LHCN-M2 (cell line): ENCODE results near the gene PAK6. TPM values are rescaled to one million over a fixed set of nuclear protein-coding genes. Genes with fewer than 3 reads are reported as not detected.

ENCODE experiments used
- DNase-seq: peaks from one replicate; pipeline ENCODE4 v3.0.0-alpha.2; 2012; ENCODE audit warnings: low read depth
- total RNA-seq: library from RNA; depleted of rRNA; stranded (reverse); fragments of >200 nt; gene quantifications from 2 replicates; pipeline ENCODE4 v1.2.3, GENCODE V29; 2014

The PAK6 gene
- total RNA-seq, 1 experiment from 2014 or later: under 0.01 TPM

GRCh38 chr15:40241269-40242212, 2.7 kb downstream of the PAK6 start:
- no peak for DNase-seq

- no peak for DNase-seq
These were observed 3.3 kb downstream of the PAK6 start for GRCh38 chr15:40242213-40242599.

- DNase-seq: no peak
These were observed 3.7 kb downstream of the PAK6 start for GRCh38 chr15:40242601-40243000.

- no peak for DNase-seq
These were observed 4.4 kb downstream of the PAK6 start for GRCh38 chr15:40243126-40243810.

GRCh38 chr15:40244961-40245523, 6.2 kb downstream of the PAK6 start:
- no peak for DNase-seq

- DNase-seq: no peak
These were observed 7.0 kb downstream of the PAK6 start for GRCh38 chr15:40245666-40246450.

- no peak for DNase-seq
These were observed 7.8 kb downstream of the PAK6 start for GRCh38 chr15:40246496-40247280.

- no peak for DNase-seq
These were observed 8.6 kb downstream of the PAK6 start for GRCh38 chr15:40247406-40247971.

- DNase-seq: no peak
These were observed 9.3 kb downstream of the PAK6 start for GRCh38 chr15:40248006-40248783.

- peak; percentile 54 for DNase-seq
These were observed 10.8 kb downstream of the PAK6 start for GRCh38 chr15:40249477-40250303.

- no peak for DNase-seq
These were observed 11.4 kb downstream of the PAK6 start for GRCh38 chr15:40250304-40250656.

- DNase-seq: no peak
These were observed 12.1 kb downstream of the PAK6 start for GRCh38 chr15:40250771-40251483.

- no peak for DNase-seq
These were observed 12.8 kb downstream of the PAK6 start for GRCh38 chr15:40251486-40252140.

- DNase-seq: no peak
These were observed 13.2 kb downstream of the PAK6 start for GRCh38 chr15:40252141-40252437.

GRCh38 chr15:40252438-40253166, 13.7 kb downstream of the PAK6 start:
- DNase-seq: no peak

GRCh38 chr15:40253167-40253790, 14.4 kb downstream of the PAK6 start:
- DNase-seq: no peak

GRCh38 chr15:40254452-40254851, 15.6 kb downstream of the PAK6 start:
- no peak for DNase-seq
